Stimulated activated CD4-positive, alpha-beta T cell treated with anti-CD3 and anti-CD28 coated beads, TNF-alpha, amount 100 ng/mL, for 24 hours (primary cell): ENCODE data around the gene SCMH1.
"Not testable (repeated sequence)": the region's sequence is repeated elsewhere in the genome, so short reads cannot be mapped to it uniquely, and the experiment has no call there.

ENCODE experiments used
- DNase-seq, 3 experiments: peaks; one replicate each; pipeline ENCODE4 v3.0.0-alpha.2; 2020; ENCODE audit warnings: low read depth in 3 of 3

Gene SCMH1

GRCh38 chr1:41211608-41212007 is 30.5 kb downstream of the SCMH1 start:
- not testable (repeated sequence) for DNase-seq

GRCh38 chr1:41207053-41207452 is 35.1 kb downstream of the SCMH1 start:
- DNase-seq, result not testable (repeated sequence)

- no peak for DNase-seq
Measured at GRCh38 chr1:41200728-41201127, 41.4 kb downstream of the SCMH1 start.

GRCh38 chr1:41199375-41199774 is 42.7 kb downstream of the SCMH1 start:
- no peak for DNase-seq

- no peak for DNase-seq
Measured at GRCh38 chr1:41192456-41193178, 49.5 kb downstream of the SCMH1 start.

GRCh38 chr1:41184446-41184845 is 57.7 kb downstream of the SCMH1 start:
- DNase-seq, result no peak

- not testable (repeated sequence) for DNase-seq
Measured at GRCh38 chr1:41178230-41178629, 63.9 kb downstream of the SCMH1 start.

- no peak for DNase-seq
Measured at GRCh38 chr1:41175546-41175945, 66.6 kb downstream of the SCMH1 start.

- DNase-seq, result no peak
Measured at GRCh38 chr1:41174170-41174569, 67.9 kb downstream of the SCMH1 start.

- no peak for DNase-seq
Measured at GRCh38 chr1:41173651-41174050, 68.5 kb downstream of the SCMH1 start.

GRCh38 chr1:41171266-41171874 is 70.7 kb downstream of the SCMH1 start:
- DNase-seq, result no peak

GRCh38 chr1:41169799-41170180 is 72.3 kb downstream of the SCMH1 start:
- no peak for DNase-seq

- no peak for DNase-seq
Measured at GRCh38 chr1:41169066-41169798, 72.9 kb downstream of the SCMH1 start.

GRCh38 chr1:41167667-41168066 is 74.4 kb downstream of the SCMH1 start:
- no peak for DNase-seq

- no peak for DNase-seq
Measured at GRCh38 chr1:41164727-41165126, 77.4 kb downstream of the SCMH1 start.

GRCh38 chr1:41162441-41162840 is 79.7 kb downstream of the SCMH1 start:
- DNase-seq, result no peak

GRCh38 chr1:41161846-41162245 is 80.3 kb downstream of the SCMH1 start:
- DNase-seq, result no peak

- DNase-seq, result no peak
Measured at GRCh38 chr1:41160498-41161110, 81.5 kb downstream of the SCMH1 start.

- DNase-seq, result no peak
Measured at GRCh38 chr1:41158966-41159365, 83.1 kb downstream of the SCMH1 start.

- no peak for DNase-seq
Measured at GRCh38 chr1:41158147-41158875, 83.8 kb downstream of the SCMH1 start.

- DNase-seq, result no peak
Measured at GRCh38 chr1:41155105-41155504, 87.0 kb downstream of the SCMH1 start.

- DNase-seq, result no peak
Measured at GRCh38 chr1:41153750-41154274, 88.3 kb downstream of the SCMH1 start.
